Measurements from ENCODE around the gene PNKD.

Gene PNKD

DNA sequence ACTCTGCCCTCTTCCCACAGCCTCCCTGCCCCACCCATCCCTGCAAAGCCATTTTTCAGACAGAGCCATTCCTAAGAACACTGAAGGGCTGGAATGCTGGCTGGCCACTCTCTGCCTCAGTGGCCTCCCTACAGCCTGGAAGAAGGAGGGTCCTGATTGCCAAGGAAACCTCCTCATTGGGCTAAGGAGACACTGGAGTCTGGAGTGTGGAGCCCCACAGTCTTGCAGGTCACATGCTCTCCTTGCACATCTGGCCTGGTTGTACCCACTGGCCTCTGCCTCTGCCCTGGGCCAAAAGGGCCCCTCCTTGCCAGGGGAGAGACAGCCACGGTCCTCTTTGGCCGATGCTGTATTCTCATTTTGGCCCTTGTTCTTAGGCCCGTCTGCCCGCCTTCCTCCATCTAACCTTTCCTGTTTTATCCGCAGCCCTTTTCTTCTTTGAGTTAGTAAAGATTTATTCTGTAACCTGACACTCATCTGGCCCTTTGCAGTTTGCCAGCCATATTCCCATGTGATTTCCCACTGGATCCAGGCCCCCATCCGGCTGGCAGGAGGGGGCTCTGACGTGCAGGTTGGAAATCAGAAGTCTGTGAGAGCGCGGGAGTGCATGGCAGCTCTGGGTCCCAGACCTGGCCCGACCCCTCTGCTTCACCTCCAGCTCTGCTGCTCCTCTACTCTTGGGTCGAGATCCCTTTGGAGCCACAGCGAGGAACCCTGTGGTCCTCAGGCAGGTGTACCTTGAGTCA is 75.3 kb downstream of the PNKD start:
- no peak for DNase-seq

DNA sequence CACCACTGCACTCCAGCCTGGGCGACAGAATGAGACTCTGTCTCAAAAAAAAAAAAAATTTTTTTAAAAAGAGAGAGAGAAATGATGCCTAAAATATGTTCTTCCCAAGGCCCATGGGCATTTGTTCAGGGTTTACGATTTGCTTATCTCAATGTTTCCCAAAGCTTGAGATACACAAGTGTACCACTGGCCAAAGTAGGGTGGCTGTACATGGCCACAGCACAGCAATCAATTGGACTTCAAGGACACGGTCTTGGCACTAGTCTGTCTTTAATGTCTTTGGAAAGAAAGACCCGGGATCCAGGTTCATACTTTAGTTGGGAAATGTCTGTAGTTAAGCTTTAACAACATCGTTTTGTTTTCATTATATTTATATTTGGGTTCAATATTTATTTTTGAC is 76.9 kb downstream of the PNKD start:
- no peak for DNase-seq

GRCh38 chr2:218354045-218354444 is 83.7 kb downstream of the PNKD start:
- no peak for DNase-seq

- DNase-seq, result no peak
Observed at GRCh38 chr2:218354850-218355443, 84.6 kb downstream of the PNKD start.

DNA sequence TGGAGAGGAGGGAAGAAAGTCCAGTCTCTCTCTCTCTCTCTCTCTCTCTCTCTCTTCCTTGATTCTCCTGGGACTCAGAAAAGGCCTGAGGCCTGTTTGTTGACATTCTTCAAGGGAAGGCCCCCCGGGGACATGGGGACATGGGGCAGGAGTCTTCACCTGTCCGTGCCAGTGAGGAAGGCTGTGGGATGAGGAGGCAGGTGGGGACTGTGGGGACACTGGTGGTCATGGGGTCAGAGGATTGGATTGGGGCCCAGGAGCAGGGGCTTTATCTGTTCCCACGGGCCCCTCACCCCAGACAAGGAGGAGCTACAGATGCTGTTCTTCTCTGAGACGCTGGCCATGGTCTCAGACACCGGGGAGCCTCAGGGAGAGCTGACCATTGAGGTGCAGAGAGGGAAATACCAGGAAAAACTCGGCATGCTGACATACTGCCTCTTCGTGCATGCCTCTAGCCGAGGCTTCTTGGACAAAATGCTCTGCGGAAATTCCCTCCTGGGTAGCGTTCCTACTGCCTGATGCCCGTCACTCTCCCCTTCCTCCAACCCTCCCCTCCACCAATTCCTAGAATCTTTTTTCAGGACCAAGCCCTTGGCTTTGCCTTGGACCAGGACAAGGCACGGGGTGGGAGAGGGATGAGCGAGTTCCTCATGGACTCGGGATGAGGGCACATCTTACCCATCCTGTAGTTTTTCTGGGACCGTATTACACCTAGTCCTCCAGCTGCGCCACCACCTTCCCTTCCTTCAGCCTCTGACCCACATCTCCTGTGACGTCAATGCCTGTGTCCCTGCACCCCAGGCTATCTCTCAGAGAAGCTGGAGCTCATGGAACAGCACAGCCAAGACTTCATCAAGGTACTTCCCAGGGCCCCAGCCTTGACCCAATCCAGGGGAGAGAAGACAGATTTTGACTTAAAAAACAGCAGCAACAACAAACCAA is 87.2 kb downstream of the PNKD start:
- DNase-seq, result no peak

DNA sequence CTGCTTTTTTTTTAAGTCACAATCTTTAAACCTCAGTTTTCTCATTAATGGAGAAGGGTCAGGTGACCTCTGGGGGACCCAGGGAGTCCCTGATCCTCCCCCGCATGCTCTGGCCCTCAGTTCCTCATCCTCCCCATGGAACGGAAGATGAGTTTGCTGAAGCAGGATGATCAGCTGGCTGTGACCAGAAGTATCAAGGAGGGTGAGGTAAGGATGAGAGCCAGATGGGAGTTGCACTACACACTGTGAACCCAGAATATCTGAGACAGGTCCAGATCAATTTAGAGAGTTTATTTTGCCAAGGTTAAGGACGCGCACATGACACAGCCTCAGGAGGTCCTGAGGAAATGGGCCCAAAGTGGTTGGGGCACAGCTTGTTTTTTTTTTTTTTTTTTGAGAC is 90.1 kb downstream of the PNKD start:
- DNase-seq, result no peak

DNA sequence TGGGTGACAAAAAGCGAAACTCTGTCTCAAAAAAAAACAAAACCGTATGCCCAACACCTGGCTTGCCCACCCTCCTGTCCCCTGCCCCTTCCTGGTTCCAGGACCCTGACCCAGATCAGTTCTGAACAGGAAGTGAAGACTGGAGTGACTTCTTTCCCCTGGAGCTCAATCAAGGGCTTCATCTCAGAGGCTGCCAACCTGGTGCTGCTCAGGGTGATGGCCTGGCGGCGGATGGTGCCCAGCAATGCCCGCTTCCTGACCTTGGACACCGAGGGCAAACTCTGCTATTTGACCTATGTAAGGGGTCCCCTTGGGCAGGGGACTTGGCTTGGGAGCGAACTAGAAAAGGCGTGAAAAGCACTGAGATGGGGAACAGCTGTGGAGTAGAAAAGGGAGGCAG is 92.3 kb downstream of the PNKD start:
- DNase-seq, result no peak

DNA sequence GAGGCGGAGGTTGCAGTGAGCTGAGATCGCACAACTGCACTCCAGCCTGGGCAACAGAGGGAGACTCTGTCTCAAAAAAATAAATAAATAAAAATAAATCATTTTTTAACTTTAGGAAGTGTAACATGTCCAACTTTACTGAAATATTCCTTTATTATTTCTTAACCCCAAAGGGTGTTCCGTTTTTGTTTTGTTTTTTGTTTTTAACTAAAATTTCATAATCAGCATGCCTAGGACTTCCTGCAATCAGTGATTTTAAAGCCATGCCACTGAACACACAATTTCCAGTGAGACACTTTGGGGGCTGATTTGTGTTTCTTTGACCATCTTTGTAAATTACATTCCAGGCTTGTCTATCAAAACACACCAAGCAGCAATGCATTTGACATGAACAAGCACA is 93.4 kb downstream of the PNKD start:
- no peak for DNase-seq

DNA sequence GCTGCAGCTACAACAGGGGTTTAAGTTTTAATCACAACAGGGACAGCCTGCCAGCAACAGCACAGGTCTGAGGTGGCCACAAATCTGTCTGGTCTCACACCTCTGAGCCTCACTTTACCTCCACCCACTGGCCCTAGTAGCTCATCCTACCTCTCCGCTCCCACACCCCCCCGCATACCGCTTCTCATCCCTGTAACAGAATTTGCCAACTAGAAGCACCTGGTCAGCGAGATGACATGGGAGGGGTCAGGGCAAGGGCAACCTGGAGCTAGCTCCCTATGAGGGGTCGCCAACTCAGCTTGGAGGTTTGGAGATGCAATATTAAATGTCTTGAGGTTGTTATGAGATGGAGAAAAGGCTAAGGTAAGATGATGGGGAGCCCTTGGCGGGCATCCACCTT is 93.9 kb downstream of the PNKD start:
- DNase-seq, result no peak

GRCh38 chr2:218366621-218367414 is 96.5 kb downstream of the PNKD start:
- no peak for DNase-seq

DNA sequence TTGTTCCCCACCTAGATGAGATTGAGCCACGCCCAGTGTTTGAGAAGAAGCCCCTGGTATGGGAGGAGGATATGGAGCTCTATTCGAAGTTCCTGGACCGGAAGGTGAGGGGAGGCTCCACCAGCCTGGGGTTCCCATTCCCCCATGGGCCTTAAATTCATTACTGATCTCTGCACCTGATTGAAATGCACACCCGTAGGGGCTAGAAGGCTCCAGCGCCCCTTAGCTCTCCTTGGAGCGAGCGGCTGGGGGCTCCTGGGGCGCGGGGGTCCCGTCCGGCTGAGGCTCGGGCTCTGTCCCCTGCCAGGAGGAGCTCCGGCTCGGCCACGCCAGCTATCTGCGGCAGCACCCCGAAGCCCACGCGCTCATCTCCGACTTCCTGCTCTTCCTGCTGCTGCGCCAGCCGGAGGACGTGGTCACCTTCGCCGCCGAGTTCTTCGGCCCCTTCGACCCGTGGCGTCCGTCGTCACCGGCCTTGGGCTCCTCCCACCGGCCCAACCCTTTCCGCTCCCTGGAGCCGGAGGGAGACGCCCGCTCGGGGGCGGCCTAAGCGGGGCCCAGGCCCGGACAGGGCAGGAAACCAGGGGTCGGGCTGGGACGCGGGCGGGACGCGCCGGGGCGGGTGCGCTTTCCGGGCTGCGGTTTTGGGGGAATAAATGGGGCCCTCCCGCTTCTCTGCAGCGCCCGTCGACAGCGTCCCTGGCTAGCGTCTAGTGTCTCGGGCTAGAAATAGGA is 97.3 kb downstream of the PNKD start:
- peak; percentile 18 to 44 (median 39) for DNase-seq

GRCh38 chr2:218368150-218368528 is 97.8 kb downstream of the PNKD start:
- no peak for DNase-seq

DNA sequence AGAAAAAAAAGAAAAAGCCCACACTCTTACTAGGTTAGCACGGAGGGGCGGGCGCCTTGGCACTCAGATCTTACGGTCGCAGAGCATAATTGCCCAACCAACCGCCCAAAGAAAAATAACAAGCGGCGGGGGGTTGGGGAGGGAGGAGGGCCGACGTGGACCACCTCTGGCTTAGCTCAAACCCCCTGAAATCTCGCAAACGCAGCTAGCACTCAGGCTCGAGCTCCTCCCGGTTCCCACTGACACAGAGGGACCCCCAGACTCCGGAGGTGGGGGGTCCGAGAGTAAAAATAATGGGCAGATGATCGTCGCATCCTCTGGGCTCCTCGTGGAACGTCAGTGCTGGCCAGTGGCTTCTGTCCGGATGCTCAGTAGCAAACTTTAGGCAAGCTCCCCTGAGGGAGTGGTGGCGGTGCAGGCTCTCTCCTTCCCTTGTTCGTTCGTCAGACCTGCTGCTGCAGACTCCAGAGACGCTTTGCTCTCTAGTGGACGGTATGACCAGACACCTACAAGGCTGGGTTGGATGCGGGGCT is 98.4 kb downstream of the PNKD start:
- DNase-seq, result no peak

DNA sequence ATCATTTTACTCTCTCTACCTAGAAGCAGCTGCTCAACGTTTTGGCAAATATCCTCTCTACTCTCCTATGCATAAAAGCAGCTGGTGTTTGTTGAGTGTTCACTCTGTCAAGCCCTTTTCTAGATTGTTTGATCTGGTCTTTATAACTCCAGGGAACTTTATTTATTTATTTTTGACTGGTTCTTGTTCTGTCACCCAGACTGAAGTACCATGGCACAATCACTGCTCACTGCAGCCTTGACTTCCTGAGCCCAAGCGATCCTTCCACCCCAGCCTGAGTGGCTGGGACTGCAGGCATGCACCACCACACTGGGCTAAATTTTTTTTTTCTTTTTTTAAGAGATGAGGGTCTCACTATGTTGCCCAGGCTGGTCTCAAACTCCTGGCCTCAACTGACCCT is 99.0 kb downstream of the PNKD start:
- no peak for DNase-seq

DNA sequence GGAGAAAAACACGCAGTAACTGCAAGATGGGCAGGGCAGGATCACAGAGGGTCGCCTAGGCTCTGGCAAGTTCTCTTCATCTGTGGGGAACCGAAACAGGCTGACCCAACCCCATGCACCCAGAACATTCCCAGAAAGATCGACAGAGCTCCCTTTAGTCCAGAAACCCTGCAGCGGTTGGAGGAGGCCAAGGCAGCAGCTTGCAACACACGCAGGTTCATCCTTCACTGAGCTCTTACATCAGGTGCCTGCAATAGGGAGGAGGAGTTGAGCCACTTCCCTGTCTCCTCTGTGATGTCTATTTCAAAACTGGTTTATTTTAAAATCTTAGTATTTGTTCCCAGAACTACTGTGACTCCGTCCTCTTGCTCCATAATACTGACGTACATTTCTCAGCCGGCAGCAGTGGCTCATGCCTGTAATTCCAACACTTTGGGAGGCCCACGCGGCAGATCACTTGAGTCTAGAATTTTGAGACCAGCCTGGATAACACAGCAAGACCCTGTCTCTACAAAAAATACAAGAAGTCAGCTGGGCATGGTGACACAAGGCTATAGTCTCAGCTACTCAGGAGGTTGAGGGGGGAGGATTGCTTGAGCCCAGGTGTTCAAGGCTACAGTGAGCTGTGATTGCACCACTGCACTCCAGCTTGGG is 100.2 kb downstream of the PNKD start:
- DNase-seq, result no peak

DNA sequence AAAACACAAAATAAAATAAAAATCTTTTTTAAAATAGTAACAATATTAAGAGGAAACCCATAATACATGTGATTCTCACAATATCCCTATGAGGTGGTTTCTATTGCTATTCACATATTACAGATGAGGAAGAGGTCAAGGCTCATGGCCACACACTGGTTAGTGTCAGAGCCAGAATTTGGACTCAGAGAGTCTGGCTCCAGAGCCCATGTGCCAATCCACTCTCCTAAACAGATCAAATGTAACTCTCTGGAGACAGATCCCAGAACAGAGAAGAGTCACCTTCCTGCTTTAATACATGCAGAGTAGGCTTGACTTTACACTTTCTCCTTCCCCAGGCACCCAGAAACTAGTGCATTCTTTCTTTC is 101.6 kb downstream of the PNKD start:
- no peak for DNase-seq

- DNase-seq, result no peak
Observed at GRCh38 chr2:218374795-218375194, 104.5 kb downstream of the PNKD start.

DNA sequence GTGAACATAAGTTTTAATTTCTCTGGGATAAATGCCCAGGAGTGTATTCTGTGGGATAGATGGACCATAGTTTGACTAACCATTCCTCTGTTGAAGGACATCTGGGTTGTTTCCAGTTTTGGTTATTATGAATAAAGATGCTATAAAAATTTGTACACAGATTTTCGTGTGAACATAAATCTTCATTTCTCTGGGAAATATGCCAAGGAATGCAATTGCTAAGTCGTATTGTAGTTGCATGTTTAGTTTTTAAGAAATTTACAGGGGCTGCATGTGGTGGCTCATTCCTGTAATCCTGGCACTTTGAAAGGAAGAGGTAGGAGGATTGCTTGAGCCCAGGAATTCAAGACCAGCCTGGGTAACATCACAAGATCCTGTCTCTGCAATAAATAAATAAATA is 104.9 kb downstream of the PNKD start:
- DNase-seq, result no peak

DNA sequence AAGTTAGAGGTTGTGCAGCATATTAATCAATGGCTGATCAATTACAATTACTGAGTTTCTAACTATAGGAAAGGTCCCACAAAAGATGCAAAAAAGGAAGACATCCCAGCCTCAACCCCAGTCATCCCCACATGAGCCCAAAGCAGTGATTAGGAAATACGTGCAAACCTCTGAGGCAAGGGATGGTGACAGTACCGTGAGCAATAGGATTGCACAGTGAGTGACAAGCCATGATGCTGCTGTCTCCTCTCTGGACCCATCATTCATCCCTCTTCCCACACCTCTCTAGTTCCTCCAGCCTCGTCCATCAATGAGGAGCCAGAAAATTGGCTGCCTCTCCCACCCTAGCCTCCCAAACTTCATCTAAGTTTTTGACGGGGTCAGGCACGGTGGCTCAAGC is 107.7 kb downstream of the PNKD start:
- DNase-seq, result no peak

- no peak for DNase-seq
Observed at GRCh38 chr2:218381916-218382366, 111.6 kb downstream of the PNKD start, which contains the start of gene SLC11A1. Gene SLC11A1 (plus strand): TSS chr2:218382273. CDS start chr2:218382369, 96 bp downstream.

- no peak for DNase-seq
Observed at GRCh38 chr2:218382785-218383184, 112.5 kb downstream of the PNKD start.
